HEK293T (cell line): Measurements from ENCODE around the gene CNTNAP1.

Source experiments
- CTCF ChIA-PET: fragments of 350-600 bp; formaldehyde crosslinking; extraction: SDS; loops from one replicate; lab custom pipeline; 2021; ENCODE audit warnings: antibody characterized with exemption, inconsistent platforms; lab: Yijun Ruan, JAX
- POLR2A ChIA-PET: fragments of 350-600 bp; formaldehyde crosslinking; extraction: SDS; loops from one replicate; lab custom pipeline; 2020; ENCODE audit warnings: antibody characterized with exemption, inconsistent platforms; lab: Yijun Ruan, JAX
- DNase-seq: peaks from one replicate; pipeline ENCODE4 v3.0.0; 2012; ENCODE audit warnings: mixed read lengths; ENCODE audit errors: extremely low spot score
- ARNT ChIP-seq: fragments of 450-650 bp; IDR thresholded peaks from 2 replicates; pipeline ENCODE4 v1.6.1; 2017; ENCODE audit warnings: mild to moderate bottlenecking
- BHLHE40 ChIP-seq: fragments of 450-650 bp; IDR thresholded peaks from 2 replicates; pipeline ENCODE4 v1.6.1; 2016; ENCODE audit warnings: mild to moderate bottlenecking, moderate library complexity, borderline replicate concordance
- CTBP1 ChIP-seq: fragments of 450-650 bp; IDR thresholded peaks from 2 replicates; pipeline ENCODE4 v1.6.1; 2016; ENCODE audit warnings: borderline replicate concordance
- ELF4 ChIP-seq: fragments of 450-650 bp; IDR thresholded peaks from 2 replicates; pipeline ENCODE4 v1.6.1; 2017; ENCODE audit warnings: antibody characterized with exemption
- FOXA1 ChIP-seq: fragments of 450-650 bp; IDR thresholded peaks from 2 replicates; pipeline ENCODE4 v1.6.1; 2016; ENCODE audit warnings: mild to moderate bottlenecking
- FOXK2 ChIP-seq: fragments of 450-650 bp; IDR thresholded peaks from 2 replicates; pipeline ENCODE4 v1.6.1; 2016; ENCODE audit warnings: mild to moderate bottlenecking
- FOXM1 ChIP-seq: fragments of 450-650 bp; IDR thresholded peaks from 2 replicates; pipeline ENCODE4 v1.6.1; 2017; ENCODE audit warnings: mild to moderate bottlenecking, borderline replicate concordance
- HDGF ChIP-seq: fragments of 450-650 bp; IDR thresholded peaks from 2 replicates; pipeline ENCODE4 v1.6.1; 2017; ENCODE audit warnings: antibody characterized with exemption, borderline replicate concordance
- L3MBTL2 ChIP-seq: fragments of 450-650 bp; conservative IDR thresholded peaks from 2 replicates; pipeline ENCODE4 v1.6.1; 2016; ENCODE audit warnings: mild to moderate bottlenecking
- LEF1 ChIP-seq: fragments of 450-650 bp; IDR thresholded peaks from 2 replicates; pipeline ENCODE4 v1.6.1; 2017; ENCODE audit warnings: mild to moderate bottlenecking, borderline replicate concordance
- NFRKB ChIP-seq: fragments of 450-650 bp; IDR thresholded peaks from 2 replicates; pipeline ENCODE4 v1.6.1; 2016; ENCODE audit warnings: mild to moderate bottlenecking, moderate library complexity
- SP1 ChIP-seq: fragments of 450-650 bp; IDR thresholded peaks from 2 replicates; pipeline ENCODE4 v1.6.1; 2017
- SUZ12 ChIP-seq: fragments of 450-650 bp; IDR thresholded peaks from 2 replicates; pipeline ENCODE4 v1.6.1; 2016; ENCODE audit warnings: mild to moderate bottlenecking
- TARDBP ChIP-seq: fragments of 450-650 bp; IDR thresholded peaks from 2 replicates; pipeline ENCODE4 v1.6.1; 2016
- ZNF384 ChIP-seq: fragments of 450-650 bp; IDR thresholded peaks from 2 replicates; pipeline ENCODE4 v1.6.1; 2016
- TF ChIP-seq, protein P1 (sequence below): fragments of 450-650 bp; IDR thresholded peaks from 2 replicates; pipeline ENCODE4 v1.6.1; 2016

CNTNAP1 gene

GRCh38 chr17:42681976-42682721, at the start of gene CNTNAP1:
CNTNAP1 (plus strand) TSS chr17:42682531; CDS start chr17:42682830, 299 bp downstream.
- peak; percentile 48 for DNase-seq
- CTCF ChIA-PET: interaction anchor here (2.2 kb wide), 1 partner anchor 104 kb away, joined by 14 read pairs; the partner anchor contains the start of gene PSMC3IP
- POLR2A ChIA-PET: interaction anchor here (1.1 to 2.4 kb wide), 6 partner anchors 9 to 146 kb away, joined by 3 to 21 read pairs (median 6); partner anchors contain the start of genes NAGLU, PSMC3IP, RETREG3 and TUBG1
- TF ChIP-seq L3MBTL2 (peak; percentile 88), FOXM1 (peak; percentile 38; the same call in 1 of the 2 replicates), LEF1 (no peak)

DNA sequence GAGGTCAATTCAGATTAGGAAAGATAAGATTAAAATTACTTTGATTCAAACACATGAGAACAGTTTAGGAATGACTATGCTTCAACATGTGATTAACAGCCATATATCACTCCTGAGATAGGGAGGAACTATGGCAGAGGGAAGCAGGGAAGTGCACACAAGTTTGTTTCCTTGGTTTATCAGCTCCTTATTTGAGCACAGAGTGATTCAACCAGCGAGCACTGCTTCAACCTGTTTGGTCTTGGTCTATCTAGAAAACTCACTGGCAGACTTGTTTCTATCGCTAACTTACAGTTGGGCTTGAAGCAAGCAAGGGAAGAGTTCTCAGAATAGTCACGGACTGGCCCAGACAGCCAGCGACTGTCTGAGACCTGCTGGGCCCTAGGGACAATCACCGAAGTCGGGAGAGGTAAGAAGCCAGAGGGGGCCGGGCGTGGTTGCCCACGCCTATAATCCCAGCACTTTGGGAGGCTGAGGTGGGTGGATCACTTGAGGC, 49.3 kb upstream of the CNTNAP1 start:
- TF ChIP-seq ARNT (no peak), SP1 (no peak), FOXM1 (no peak), L3MBTL2 (no peak), HDGF (no peak), BHLHE40 (no peak)
- ChIA-PET POLR2A (interaction anchor here (0.6 to 1.0 kb wide), 5 partner anchors 11 to 53 kb away, joined by 3 to 5 read pairs (median 3); partner anchors contain the start of gene PLEKHH3), CTCF (interaction anchor here (0.6 to 0.7 kb wide), 3 partner anchors 10 to 55 kb away, joined by 3 to 4 read pairs (median 3); partner anchors contain the start of gene PSMC3IP)
- DNase-seq: no peak

DNA sequence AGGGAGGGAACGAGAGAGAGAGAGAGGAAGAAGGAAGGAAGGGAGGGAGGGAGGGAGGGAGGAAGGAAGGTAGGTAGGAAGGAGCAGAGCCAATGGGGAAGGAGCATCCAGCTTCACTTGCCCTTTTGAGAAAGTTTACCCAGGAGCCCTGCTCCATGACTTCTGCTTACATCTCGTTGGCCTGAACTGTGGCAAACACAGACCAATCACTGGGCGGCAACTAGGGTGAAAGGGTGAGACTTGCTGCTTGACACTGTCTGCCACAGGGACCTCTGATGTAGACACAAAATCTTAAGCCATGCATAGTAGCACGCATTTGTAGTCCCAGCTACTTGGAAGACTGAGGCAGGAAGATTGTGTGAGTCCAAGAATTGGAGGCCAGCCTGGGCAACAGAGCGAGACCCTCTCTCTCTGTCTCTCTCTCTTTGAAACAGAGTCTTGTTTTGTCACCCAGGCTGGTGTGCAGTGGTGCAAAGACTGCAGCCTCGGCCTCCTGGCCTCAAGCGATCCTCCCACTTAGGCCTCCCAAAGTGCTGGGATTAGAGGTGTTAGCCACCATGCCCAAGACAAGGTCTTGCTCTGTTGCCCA, 42.7 kb upstream of the CNTNAP1 start:
- DNase-seq: no peak
- ChIA-PET POLR2A (interaction anchor here (0.6 to 1.1 kb wide), 3 partner anchors 18 to 133 kb away, joined by 3 to 4 read pairs (median 3); partner anchors contain the start of genes RETREG3 and TUBG1), CTCF (no interaction called here)
- TF ChIP-seq ZNF384 (no peak), FOXK2 (no peak), ELF4 (no peak), LEF1 (no peak), FOXM1 (no peak), SUZ12 (no peak), L3MBTL2 (no peak), BHLHE40 (no peak), HDGF (no peak), ARNT (no peak), TARDBP (no peak), NFRKB (no peak), FOXA1 (no peak), SP1 (no peak), CTBP1 (no peak)
- TF ChIP-seq, protein P1, sequence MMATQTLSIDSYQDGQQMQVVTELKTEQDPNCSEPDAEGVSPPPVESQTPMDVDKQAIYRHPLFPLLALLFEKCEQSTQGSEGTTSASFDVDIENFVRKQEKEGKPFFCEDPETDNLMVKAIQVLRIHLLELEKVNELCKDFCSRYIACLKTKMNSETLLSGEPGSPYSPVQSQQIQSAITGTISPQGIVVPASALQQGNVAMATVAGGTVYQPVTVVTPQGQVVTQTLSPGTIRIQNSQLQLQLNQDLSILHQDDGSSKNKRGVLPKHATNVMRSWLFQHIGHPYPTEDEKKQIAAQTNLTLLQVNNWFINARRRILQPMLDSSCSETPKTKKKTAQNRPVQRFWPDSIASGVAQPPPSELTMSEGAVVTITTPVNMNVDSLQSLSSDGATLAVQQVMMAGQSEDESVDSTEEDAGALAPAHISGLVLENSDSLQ: no peak

DNA sequence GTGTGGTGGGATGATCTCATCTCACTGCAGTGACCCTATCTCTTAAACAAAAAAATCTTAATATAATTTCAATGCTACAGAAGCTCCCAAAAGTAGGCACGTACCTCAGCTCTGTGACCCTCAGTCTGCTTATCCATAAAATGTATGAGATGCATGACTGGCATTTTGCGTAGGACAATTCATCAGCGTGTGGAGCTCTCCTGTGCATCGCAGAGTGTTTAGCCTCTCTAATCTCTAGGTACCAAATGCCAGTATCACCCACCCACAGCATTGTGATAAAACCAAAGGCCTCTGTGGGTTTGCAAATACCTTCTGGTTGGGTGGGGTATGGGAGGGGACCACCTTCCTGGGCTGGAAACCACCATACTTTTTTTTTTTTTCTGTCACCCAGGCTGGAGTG, 42.2 kb upstream of the CNTNAP1 start:
- POLR2A ChIA-PET: interaction anchor here (0.9 kb wide), 1 partner anchor 18 kb away, joined by 3 read pairs; no protein-coding TSS in a partner anchor
- TF ChIP-seq ZNF384 (no peak), FOXM1 (no peak)
- CTCF ChIA-PET: no interaction called here
- no peak for DNase-seq

GRCh38 chr17:42642336-42642735, 40.0 kb upstream of the CNTNAP1 start:
- CTCF ChIA-PET: interaction anchor here (0.6 kb wide), 1 partner anchor 81 kb away, joined by 3 read pairs; no protein-coding TSS in a partner anchor
- POLR2A ChIA-PET: interaction anchor here (0.5 to 0.7 kb wide), 2 partner anchors 11 to 14 kb away, joined by 3 read pairs; no protein-coding TSS in a partner anchor
- TF ChIP-seq TARDBP: no peak
- no peak for TF ChIP-seq CTBP1
- TF ChIP-seq FOXM1: no peak
- no peak for TF ChIP-seq ZNF384
- no peak for TF ChIP-seq NFRKB
- TF ChIP-seq, protein P1: no peak
- TF ChIP-seq ELF4: no peak
- TF ChIP-seq HDGF: no peak
- no peak for TF ChIP-seq SP1
- no peak for TF ChIP-seq FOXK2
- no peak for TF ChIP-seq BHLHE40
- no peak for TF ChIP-seq FOXA1
- TF ChIP-seq L3MBTL2: no peak
- TF ChIP-seq LEF1: no peak
- TF ChIP-seq SUZ12: no peak
- no peak for TF ChIP-seq ARNT
- no peak for DNase-seq

- ChIA-PET POLR2A (interaction anchor here (0.9 to 2.7 kb wide), 2 partner anchors 12 to 30 kb away, joined by 3 to 11 read pairs; partner anchors contain the start of gene TUBG2), CTCF (no interaction called here)
- no peak for DNase-seq
- TF ChIP-seq BHLHE40 (no peak), FOXK2 (no peak), CTBP1 (no peak), L3MBTL2 (no peak), ZNF384 (no peak), NFRKB (no peak), TARDBP (no peak), SP1 (no peak), HDGF (no peak), LEF1 (no peak), ELF4 (no peak), FOXA1 (no peak), ARNT (no peak), SUZ12 (no peak), FOXM1 (no peak)
Observed at GRCh38 chr17:42647778-42648177, 34.6 kb upstream of the CNTNAP1 start.
